Measurements from ENCODE around the gene HECW1. TPM values are rescaled to one million over a fixed set of nuclear protein-coding genes. Genes with fewer than 3 reads are reported as not detected.
A peak's percentile ranks its signal among the peaks of the same experiment; 100 is the strongest.

HECW1 gene
- total RNA-seq, 1 donor from 2014 or later, result 4.1 TPM

DNA sequence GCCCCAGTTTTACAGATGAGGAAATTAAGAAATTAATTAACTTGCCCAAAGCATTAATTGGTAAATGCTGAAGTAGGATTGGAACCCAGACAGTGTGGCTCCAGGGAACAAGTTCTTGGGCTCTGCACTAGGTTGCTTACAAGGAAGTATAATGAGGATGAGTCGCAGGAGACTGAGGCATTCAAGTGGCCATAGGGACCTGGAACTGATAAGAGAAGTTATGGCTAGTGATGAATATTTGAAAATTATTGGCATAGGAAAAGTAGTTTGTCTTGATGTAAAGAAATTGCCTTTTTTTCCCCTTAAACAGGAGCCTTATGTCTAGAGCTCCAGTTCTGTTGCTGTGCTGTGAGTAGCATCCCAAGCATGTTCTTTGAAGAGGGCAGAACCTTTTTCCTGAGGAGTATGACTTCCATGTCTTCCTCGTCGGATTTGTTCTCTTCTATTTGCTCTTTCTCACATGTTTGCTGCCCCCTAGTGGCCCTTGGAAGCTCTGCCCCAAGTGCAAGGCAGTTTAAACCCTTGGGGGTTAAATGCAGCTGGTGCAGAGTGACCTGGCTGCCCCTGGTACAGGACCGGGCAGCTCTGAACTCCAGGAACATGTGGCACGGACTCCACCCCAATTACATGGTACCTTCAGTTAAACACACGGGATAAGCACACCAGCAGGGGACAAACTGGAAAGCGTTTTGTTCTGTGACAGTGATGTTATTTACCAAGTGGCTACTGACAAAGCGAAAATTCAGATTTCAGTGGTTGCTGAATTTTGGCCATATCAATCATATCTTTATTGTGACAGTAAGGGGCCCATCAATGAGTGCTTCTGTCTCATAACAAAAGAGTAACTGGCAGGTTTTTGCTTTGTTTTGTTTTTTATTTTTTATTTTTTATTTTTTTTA, 148.8 kb downstream of the HECW1 start:
- DNase-seq (ENCODE audit: low spot score), result peak; percentile 76

DNA sequence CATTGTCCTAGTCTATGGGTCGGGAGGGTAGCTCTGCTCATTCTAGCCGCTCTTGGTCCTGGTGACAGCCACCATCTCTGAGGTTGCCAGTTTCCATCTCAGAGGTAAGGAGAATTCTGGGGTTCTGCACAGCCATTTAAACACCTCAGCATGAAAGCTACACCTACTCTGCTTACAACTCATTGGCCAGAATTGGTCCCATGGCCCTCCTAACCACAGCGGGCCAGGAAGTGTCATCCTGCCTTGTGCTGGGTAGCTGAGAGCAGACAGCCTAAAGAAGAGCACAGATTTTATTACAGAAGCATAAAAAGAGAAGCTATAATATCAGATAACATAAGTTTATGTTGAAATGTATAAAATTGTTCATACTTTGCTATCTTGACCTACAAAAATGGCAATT, 152.7 kb downstream of the HECW1 start:
- DNase-seq (ENCODE audit: low spot score), result no peak

DNA sequence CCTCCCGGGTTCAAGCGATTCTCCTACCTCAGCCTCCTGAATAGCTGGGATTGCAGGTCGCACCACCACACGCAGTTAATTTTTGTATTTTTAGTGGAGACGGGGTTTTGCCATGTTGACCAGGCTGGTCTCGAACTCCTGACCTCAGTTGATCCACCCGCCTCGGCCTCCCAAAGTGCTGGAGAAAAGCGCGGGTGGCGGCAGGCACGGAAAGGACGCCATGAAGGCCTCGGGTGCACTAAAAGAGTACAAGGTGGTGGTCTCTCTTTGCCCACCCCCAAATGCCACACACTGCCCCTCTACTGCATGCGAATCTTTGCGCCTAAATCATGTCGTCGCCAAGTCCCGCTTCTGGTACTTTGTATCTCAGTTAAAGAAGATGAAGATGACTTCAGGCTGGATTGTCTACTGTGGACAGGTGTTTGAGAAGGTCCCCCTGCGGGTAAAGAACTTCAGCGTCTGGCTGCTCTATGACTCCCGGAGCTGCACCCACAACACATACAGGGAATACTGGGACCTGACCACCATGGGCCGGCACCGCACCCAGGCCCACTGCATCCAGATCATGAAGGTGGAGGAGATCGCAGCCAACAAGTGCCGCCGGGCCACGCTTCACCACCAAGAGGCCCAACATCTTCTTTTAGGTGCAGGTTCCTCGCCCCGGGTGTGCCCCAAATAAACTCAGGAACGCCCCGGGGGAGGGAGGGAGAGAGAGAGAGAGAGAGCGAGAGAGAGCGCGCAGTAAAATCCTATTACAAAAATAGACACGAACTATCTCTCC, 161.7 kb downstream of the HECW1 start:
- no peak for DNase-seq (ENCODE audit: low spot score)

DNA sequence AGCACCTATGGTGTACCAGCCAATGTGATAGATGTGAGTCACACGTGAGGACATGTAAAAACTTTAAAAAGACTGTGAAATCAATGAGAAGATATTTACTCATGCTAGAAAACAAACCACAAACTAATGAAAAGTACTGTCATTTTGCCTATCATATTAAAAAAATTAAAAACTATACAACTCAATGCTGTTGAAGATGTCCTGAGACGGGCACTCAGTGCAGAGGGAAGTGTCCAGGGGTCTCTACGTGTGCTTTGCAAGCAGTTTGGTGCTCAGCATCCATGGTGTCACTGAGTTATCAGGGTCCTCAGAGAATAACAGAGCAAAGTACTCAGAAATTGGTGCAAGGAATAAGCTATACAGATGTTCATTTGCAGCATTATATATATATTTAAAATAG, 162.3 kb downstream of the HECW1 start:
- DNase-seq (ENCODE audit: low spot score), result no peak

DNA sequence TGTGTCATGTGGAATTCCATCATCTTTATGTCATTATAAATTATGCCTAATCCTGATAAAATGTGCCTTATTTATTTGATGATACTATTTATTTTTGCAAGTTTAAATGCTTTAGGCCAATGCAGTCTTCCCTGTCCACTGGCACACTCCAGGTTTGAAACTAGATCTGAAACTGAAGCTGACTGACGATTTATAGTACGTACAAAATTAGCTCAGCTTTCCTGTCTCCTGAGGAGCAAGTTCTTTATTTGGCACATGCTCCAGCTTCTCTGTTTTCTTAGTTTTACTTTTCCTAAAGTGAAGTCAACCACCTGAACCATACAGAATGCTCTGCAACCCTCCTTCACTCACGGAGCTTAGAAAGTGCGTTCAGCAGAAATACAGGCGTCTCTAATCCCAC, 164.1 kb downstream of the HECW1 start:
- no peak for DNase-seq (ENCODE audit: low spot score)

DNA sequence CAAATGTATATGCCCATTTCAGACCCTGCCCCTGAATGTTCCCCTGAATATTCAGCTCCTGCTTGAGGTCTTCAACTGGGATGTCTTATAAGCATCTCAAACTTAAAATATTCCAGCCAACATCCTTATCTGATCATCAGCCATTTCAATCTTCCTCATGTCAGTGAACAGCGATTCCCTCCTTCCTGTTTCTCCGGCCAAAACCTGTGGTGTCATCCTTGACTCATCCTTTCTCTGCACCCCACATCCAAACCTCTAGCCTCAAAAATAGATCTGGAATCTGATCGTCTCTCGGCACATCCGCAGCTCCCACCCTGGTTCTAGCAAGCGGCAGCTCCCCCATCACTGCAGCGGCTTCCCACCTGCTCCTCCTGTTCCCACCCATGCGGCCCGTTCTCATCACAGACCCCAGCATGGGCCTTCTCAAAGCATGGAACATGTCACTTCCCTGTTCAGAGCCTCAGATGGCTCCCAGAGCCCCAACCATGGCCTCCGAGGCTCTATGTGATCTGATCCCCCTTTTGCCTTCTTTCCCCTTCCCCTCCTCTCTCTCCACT, 165.7 kb downstream of the HECW1 start:
- no peak for DNase-seq (ENCODE audit: low spot score)

DNA sequence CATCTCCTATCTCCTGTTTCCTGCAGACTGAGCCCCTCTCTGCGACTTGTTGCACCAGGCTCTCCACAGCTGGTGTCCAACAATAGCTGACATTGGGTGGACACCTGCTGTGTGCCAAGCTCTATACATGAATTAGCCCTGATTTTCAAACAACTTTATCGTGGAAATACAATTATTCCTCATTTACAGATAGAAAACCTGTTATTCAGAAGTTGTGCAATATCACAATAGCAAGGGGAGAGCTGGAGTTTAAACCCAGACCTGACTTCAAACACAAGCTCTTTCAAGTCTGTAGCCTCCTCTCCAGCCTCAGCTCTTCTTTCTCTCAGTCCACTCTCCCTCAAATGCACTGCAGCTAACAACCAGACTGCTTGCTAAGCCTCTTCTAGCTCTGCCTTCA, 168.8 kb downstream of the HECW1 start:
- DNase-seq (ENCODE audit: low spot score), result no peak

DNA sequence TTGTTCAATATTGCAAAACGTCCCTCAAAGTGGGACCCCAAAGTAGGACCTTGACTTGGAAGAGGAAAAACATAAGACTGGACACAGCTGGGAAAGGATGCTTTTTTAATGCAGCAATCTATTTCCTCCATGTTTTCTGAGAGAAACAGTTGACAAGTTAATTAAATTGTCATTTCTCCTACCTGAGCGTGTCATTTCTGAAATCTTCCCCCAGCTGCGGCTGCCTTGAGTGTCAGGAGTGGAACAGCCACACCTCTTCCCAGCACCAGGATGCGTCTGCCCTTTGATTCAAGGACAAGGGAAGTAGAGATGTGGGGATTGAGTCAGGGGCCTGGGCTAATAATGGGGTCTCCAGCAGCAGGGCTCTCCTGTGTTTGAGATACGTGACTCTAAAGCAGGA, 171.3 kb downstream of the HECW1 start:
- no peak for DNase-seq (ENCODE audit: low spot score)

DNA sequence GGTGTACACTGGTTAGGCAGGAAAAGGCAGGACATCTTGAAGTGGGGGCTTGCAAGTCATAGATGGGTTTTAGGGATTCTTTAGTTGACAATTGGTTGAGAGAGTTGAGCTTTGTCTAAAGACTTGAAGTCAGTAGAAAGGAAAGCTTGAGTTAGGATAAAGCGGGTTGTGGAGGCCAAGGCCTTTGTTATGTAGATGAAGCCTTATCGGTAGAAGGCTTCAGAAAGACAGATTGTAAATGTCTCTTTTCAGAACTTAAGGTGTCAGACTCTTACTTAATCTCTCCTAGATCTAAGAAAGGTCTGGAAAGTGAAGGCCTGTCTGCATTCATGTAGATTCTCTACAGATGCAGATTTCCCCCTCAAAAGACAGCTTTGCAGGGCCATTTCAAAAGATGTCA, 177.4 kb downstream of the HECW1 start:
- DNase-seq (ENCODE audit: low spot score), result no peak

DNA sequence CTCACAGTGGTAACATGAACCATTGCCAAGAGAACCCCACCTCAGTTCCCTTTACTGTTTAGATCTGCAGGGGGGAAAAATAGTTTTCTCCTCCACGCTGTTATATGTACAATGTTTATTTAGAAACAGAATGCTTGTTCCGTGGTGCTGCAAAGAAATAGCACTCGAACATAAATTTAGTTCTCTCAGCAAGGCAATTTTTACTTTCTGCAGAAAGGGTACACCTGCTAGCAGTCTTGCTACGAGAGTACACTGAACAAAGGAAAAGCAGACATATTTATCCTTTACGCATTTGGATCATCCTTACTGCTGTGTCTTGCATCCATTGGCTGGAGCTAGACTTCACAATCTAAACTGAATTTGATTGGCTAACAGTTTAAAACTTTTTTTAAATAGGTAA, 178.5 kb downstream of the HECW1 start:
- no peak for DNase-seq (ENCODE audit: low spot score)

DNA sequence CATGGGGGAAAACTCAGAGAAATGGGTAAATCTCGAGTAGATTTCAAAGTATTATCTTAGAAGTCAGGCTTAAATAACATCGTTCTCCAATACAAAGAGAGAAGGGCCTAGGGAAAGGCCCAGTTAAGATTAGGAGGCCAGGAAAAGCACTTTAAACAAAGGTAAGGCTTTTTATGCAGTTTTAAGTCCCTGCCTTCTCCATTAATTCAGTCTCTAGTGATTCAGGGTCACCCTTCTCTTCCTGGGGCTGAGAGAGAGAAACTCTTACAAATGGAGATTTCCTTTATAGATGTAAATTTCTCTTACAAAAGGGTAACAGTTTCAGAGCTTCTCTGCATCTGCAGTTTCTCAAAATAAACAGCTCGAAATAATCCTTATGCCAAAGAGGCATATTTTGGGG, 179.3 kb downstream of the HECW1 start:
- DNase-seq (ENCODE audit: low spot score), result no peak

DNA sequence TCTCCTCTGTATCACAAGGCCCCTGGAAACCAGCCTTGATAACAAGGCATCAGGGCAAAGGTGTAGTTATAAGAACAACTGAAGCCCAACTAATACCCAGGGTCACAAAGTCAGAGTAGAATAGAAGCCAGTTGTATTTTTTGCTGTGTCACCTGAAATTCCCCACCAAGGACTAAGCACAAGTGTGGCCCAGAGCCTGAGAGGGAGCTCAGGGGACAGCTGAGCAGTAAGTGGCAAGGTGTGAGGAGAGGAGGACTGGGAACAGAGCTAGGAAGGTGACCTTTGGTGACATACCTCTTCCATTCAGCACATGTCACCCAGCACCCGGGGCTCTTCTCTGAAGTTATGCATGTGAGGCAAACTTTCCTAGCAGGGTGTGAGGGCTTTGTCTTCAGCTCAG, 179.9 kb downstream of the HECW1 start:
- DNase-seq (ENCODE audit: low spot score), result no peak

DNA sequence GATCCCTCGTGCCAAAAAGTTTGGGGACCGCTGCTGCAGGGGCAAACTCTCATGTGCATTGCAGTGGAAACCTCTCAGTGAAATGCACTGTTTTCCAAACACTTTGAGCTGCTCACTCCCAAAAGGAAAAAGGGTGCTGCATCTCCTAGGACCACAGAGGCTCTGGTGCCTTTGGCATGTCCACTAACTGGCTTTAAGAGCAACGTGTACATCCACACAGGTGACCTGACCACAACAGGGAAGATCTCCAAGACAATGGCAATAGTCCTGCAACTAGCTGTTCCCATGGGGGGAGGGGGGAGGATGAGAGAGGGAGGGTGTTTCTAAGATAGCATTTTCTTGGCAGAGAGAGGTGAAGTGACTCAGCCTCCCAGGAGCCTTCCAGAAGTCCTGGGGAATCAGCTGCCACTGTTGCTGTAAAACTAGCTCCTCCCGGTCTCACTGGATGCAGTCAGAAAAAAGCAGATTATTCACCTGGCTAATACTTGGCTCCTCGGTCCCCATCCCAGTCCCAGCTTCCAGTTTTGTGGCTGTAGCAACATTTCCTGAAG, 181.7 kb downstream of the HECW1 start:
- peak; percentile 78 for DNase-seq (ENCODE audit: low spot score)

DNA sequence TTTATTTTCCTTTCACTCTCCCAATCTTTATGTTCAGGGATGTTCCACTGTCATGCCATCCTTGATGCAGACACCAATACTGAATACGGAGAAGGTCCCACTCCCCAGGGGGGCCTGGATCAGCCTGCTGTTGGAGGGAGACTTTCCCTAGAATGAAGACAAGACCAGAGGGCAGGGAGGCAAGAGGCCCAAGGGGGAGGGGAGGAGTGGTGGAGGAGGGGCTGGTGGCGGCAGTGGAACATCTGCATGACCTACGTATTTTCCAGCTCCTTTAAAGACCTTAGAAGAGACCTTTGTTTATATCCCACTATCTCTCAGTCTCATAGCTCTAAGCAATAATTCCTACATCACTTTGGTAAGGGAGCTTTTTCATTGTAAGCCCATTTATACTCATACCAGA, 183.0 kb downstream of the HECW1 start:
- DNase-seq (ENCODE audit: low spot score), result no peak

DNA sequence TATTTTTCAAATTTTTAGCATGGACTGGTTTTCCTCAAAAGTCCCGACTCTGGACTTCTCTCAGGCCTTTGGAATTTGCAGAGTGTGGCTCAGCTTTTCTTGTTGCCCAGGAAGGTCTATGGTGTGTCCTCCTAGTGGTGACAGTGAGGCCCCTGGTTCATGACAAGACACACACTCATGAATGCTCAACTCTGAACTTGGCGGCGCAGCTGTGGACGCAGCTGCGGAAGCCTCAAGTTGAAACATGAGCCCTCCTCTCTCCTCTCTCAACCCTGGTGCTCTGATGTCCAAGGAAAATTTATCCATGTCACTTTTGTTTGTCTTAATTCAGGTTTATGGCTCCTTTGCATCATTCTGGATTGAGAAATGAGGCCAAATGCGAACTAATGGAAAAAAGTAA, 183.9 kb downstream of the HECW1 start:
- no peak for DNase-seq (ENCODE audit: low spot score)

DNA sequence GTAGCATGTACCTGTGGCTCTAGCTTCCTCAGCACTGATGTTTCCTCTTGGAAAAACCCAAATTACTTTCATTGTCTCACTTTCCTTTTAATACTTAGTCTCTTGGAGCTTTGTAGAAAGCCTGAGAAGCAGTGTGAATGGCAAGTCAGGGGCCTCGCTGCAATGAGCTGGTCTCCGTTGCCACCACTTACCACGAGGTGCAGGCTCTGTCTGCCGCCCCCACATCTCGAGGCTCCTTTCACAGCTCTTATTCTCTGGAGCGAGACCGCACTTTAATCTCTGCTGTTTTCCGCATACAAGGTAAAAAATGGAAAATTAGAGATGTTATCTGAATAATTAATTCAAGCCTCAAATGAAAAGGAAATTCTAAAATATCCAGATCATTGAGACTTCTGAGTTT, 186.2 kb downstream of the HECW1 start:
- DNase-seq (ENCODE audit: low spot score), result no peak

DNA sequence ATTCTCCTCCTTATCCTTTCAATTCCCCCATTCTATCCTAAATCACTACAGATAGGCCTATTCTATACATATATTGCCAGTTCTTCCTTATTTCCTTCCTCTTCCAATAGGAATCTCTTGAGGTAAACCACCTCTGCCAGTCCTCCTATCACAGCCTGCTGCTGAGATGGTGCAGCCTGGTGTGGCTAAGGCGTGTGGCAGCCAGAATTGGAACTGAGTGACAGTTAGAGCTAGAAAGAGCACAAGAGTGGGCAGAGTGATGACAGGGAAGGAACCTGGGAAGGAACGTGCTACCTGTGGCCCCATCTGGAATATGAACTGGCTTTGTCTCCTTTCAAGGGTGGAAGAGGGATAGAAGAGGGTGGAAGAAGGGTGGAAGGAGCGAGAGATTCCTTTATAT, 187.7 kb downstream of the HECW1 start:
- no peak for DNase-seq (ENCODE audit: low spot score)

DNA sequence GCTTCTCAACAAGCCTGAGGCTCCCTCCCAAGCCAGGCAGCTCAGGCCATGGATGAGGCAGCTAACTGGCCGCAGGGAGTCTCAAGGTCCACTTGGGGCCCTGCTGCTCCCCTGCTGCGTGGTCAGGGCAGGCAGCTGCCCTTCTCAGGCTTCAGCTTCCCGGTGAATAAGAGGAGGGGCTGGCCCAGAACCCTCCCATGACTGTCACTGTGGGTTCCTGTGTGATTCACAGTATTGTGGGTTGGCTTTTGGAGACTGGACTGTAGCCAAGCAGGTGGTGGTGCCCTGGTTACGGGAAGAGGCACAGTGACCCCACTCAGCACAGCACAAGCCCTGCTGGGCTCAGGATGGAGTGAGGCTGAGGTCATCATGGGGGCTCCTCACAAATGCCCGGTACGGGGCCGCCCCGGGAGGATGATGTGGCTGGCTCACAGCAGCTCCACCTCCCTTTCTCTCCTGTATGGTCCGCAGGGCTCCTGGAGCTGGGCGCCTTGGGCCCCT, 189.8 kb downstream of the HECW1 start:
- DNase-seq (ENCODE audit: low spot score), result no peak

DNA sequence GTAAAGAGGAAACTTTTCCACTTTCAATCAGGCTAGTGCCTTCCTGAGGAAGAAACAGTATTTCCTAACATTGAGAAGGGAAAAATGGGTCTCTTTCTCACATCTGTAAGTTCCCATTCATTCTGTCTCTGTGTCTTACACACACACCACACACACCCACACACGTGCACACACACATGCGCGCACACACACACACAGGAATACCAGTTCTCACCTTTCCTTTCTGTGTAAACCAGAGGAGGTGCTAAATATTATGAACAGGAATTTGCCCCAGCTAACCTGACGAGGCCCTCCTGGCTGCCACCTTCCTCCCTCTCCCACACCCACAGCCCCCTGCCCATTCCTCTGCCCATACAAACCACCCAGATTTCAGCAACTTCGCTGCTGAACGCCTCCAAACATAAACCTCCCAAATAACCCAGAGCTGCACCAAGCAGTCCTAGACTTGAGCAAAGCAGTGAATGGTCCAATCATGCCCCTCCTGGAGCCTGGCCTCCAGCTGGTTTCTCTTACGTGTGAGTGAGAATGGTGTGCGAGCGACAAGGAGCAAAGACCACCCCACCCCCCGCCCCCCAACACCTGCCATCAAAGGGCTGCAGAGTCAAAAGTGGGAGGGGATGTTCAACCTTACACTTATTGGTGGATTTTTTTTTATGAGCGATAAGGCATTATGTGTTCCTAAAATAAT, 190.5 kb downstream of the HECW1 start:
- DNase-seq (ENCODE audit: low spot score), result no peak

DNA sequence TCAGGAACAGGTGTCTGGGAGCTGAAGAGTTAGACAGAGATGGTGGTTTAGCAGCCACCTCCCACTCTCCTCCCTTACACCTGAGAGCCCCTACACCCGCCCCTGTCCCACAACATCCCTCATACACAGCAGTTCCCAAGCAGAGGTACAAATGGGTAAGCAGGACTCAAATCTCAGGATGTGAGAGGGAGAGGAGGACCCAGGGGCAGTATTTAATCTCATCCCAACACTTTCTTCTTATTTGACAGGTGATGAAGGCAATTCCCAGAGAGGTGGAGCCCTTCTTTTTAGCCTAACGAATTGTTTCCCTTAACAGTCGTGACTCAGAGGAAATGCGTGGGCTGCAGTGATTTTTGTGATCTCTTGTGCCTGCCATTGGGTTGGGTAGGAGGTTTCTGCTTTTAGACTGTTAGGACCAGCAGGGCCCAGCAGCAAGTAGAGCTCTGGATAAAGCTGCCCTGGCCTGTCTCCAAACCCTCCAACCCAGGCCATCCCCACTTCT, 191.3 kb downstream of the HECW1 start:
- no peak for DNase-seq (ENCODE audit: low spot score)

DNA sequence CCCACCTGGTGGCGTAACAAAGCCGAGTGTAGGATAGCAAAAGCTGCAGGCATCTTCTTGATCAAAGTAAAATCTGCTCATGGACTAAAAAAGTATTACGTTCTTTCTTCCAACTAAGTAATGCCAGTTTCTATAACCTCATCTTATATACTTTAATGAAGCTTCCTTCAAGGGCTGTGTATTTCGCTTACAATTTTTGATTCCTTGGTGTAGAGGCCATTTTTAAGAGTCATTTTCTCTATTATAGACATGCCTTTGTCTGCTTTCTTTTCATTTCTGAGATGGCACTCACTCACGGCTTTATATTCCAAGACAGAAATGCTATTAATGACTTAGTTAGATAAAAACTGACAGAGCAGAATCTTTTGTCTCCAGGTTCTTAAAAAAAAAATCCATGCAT, 194.0 kb downstream of the HECW1 start:
- DNase-seq (ENCODE audit: low spot score), result no peak

Measured in umbilical cord (tissue), 2 donors.